AG04450 (cell line): ENCODE measurements around the gene NEDD9. TPM values are rescaled to one million over a fixed set of nuclear protein-coding genes. Genes with fewer than 3 reads are reported as not detected.

Experiments used
- CTCF ChIA-PET: fragments of 300-600, 350-600 bp; formaldehyde crosslinking; extraction: SDS; loops from one replicate; lab custom pipeline; 2022; ENCODE audit warnings: antibody characterized with exemption, inconsistent platforms; lab: Charles Lee
- POLR2A ChIA-PET: fragments of 350-600 bp; formaldehyde crosslinking; extraction: SDS; loops from one replicate; lab custom pipeline; 2021; ENCODE audit warnings: antibody characterized with exemption, inconsistent platforms; lab: Yijun Ruan, JAX
- DNase-seq: peaks from one replicate; pipeline ENCODE4 v3.0.0-alpha.2; 2011; ENCODE audit warnings: low read depth, low spot score
- H3K27ac ChIP-seq: one replicate; pipeline ENCODE4 v1.5.1; 2012; ENCODE audit warnings: low read depth, low read length, control low read depth
- H3K27me3 ChIP-seq: one replicate; pipeline ENCODE4 v1.6.0; 2012; ENCODE audit warnings: low read length; ENCODE audit not compliant: control insufficient read depth, insufficient read depth
- H3K4me3 ChIP-seq: 2 replicates; pipeline ENCODE4 v1.5.1; 2011; ENCODE audit warnings: mild to moderate bottlenecking, low read depth, low read length, control low read depth
- H3K9me3 ChIP-seq: 2 replicates; pipeline ENCODE4 v1.5.1; 2012; ENCODE audit warnings: low read length; ENCODE audit not compliant: control insufficient read depth, insufficient read depth
- polyA plus RNA-seq: library from polyadenylated mRNA; depleted of rRNA; stranded (reverse); fragments of >200 nt; gene quantifications from 2 replicates; pipeline ENCODE4 v1.2.3, GENCODE V29; 2011
- TF ChIP-seq, protein P1 (sequence below): IDR thresholded peaks from 2 replicates; pipeline ENCODE4 v1.5.1; 2011; ENCODE audit warnings: low read depth, low read length, control low read depth, inconsistent platforms

The NEDD9 gene
- polyA plus RNA-seq, 1 experiment, result 7.2 TPM

DNA sequence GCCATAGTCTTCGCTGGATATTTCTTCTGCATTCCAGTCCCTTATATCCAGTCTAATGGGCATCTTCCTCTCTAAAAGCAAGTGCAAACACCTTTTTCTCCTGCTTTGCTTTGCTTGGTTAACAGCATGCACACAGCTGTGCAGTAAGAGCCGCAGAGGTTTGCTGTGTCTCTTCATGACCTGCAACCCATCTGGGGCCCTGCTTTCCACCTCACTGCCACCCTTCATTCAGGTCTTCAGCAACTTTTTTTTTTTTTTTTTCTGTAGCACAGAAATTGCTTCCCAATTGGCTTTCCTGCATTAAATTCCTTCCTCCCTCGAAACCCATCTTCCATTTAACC, 14.4 kb downstream of the NEDD9 start:
- POLR2A ChIA-PET, result no interaction called here
- Histone ChIP-seq H3K27me3 (no peaks in the 10 kb centered on the region), H3K9me3 (no peaks in the 10 kb centered on the region), H3K27ac (no peak overlapping the region), H3K4me3 (no peak overlapping the region)
- DNase-seq, result no peak
- TF ChIP-seq, protein P1, sequence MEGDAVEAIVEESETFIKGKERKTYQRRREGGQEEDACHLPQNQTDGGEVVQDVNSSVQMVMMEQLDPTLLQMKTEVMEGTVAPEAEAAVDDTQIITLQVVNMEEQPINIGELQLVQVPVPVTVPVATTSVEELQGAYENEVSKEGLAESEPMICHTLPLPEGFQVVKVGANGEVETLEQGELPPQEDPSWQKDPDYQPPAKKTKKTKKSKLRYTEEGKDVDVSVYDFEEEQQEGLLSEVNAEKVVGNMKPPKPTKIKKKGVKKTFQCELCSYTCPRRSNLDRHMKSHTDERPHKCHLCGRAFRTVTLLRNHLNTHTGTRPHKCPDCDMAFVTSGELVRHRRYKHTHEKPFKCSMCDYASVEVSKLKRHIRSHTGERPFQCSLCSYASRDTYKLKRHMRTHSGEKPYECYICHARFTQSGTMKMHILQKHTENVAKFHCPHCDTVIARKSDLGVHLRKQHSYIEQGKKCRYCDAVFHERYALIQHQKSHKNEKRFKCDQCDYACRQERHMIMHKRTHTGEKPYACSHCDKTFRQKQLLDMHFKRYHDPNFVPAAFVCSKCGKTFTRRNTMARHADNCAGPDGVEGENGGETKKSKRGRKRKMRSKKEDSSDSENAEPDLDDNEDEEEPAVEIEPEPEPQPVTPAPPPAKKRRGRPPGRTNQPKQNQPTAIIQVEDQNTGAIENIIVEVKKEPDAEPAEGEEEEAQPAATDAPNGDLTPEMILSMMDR, result no peak
- CTCF ChIA-PET, result interaction anchor here (1.0 kb wide), 1 partner anchor 278 kb away, joined by 3 read pairs; no protein-coding TSS in a partner anchor

DNA sequence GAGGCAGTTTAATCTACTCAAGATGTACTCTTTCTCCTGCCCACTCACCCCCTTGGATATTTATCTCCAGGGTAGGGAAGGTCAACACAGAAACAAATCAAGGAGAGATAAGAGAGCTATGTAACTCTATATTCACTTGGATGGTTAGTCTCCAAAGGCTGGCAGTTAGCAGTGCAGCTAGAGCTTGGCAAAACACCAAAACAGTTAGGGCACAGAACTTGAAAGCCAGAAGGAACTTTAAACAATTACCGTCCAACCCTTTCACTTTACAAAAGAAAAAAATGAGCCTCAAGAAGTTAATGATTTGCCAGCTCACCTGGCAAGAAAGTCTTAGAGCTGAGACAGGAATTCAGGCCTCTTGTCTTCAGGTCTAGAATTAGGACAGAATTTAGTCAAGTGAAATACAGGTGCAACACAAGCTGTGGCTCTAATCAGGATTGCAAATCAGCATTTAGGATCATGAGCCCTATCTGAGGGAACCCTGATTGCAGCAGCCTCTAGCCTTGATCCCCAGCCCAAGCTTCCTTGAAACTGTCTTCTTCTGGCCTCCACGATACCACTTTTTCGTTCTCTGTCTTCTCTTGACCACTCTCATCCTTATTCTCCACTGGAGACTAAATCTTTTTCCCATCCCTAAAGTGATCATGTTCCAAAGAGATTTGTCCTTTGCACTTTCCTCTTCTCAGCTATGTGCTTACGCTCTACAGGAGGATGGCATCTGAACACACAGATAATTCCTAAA, 14.9 kb downstream of the NEDD9 start:
- no peak overlapping the region for H3K4me3 ChIP-seq
- H3K27me3 ChIP-seq, result no peaks in the 10 kb centered on the region
- DNase-seq, result no peak
- ChIA-PET CTCF (interaction anchor here (0.6 to 1.0 kb wide), 2 partner anchors 278 to 422 kb away, joined by 3 to 6 read pairs; no protein-coding TSS in a partner anchor), POLR2A (no interaction called here)
- no peaks in the 10 kb centered on the region for H3K9me3 ChIP-seq
- TF ChIP-seq, protein P1, result no peak
- no peak overlapping the region for H3K27ac ChIP-seq

DNA sequence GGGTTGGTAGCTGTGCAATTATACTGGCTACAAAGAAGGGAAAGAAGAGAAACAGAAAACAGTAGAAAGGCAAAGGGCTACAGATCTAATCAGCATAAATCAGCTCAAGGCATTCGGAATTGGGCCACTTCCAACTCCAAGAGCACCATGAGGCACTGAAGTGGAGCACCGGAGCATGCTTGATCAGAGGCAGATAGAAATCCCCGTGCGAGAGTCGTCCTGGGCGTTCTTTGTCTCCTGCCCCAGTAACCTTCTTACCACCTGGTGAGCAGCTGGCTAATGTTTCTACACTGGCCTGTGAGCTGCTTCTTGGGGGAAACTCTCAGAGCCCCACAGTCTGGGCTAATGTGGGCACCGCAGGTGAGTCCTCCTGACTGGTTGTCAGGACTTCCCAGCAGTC, 16.7 kb downstream of the NEDD9 start:
- ChIA-PET POLR2A (no interaction called here), CTCF (interaction anchor here (0.9 to 1.5 kb wide), 2 partner anchors 44 to 71 kb away, joined by 3 to 5 read pairs; no protein-coding TSS in a partner anchor)
- TF ChIP-seq, protein P1, result no peak
- no peaks in the 10 kb centered on the region for H3K27me3 ChIP-seq
- H3K4me3 ChIP-seq, result no peak overlapping the region
- H3K27ac ChIP-seq, result no peak overlapping the region
- no peak for DNase-seq
- H3K9me3 ChIP-seq, result no peaks in the 10 kb centered on the region

DNA sequence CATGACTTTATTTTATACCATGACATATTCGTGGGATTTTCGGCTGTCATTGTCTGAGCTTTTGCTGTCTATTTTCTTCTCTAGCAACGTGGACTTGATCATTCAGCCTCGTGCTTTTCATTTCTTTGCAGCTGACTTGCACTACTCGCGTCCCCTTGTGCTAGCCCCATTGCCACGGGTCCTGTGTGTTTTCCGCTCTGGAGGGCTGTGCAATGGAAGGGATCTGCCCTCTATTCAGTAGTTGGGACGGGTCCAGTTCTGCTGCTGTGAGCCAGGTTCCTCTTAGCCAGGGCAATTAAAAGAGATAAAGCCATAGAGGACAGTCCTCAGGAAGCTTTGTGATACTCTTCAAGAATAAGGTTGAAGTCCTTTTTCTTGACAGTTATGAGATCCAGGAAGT, 17.6 kb downstream of the NEDD9 start:
- no peak overlapping the region for H3K27ac ChIP-seq
- ChIA-PET POLR2A (no interaction called here), CTCF (interaction anchor here (0.9 to 1.5 kb wide), 3 partner anchors 43 to 281 kb away, joined by 3 to 5 read pairs (median 3); no protein-coding TSS in a partner anchor)
- DNase-seq, result no peak
- no peaks in the 10 kb centered on the region for H3K27me3 ChIP-seq
- H3K4me3 ChIP-seq, result no peak overlapping the region
- TF ChIP-seq, protein P1, result no peak
- no peaks in the 10 kb centered on the region for H3K9me3 ChIP-seq
